HL-60 (cell line): ENCODE results near the gene MTG2.
"Not testable (repeated sequence)": the region's sequence is repeated elsewhere in the genome, so short reads cannot be mapped to it uniquely, and the experiment has no call there.

Experiments
- DNase-seq, 2 experiments: peaks; one replicate each; pipeline ENCODE4 v3.0.0-alpha.2; 2010 to 2020; ENCODE audit warnings: low read depth in 1 of 2, low spot score in 1 of 2
- H3K27ac ChIP-seq: fragments of 250-450 bp; sonication (Bioruptor Pico); replicated peaks from 2 replicates; pipeline ENCODE4 v1.5.1; 2020; ENCODE audit warnings: mild to moderate bottlenecking, moderate library complexity
- H3K27me3 ChIP-seq: fragments of 250-450 bp; sonication (Bioruptor Pico); 2 replicates; pipeline ENCODE4 v1.5.1; 2021; ENCODE audit warnings: mild to moderate bottlenecking, moderate library complexity; ENCODE audit not compliant: insufficient read depth, poor library complexity, severe bottlenecking
- H3K4me3 ChIP-seq: replicated peaks from 2 replicates; pipeline ENCODE4 v1.5.1; 2011; ENCODE audit warnings: mild to moderate bottlenecking, control low read depth, low read length; ENCODE audit not compliant: insufficient read depth
- CTCF ChIP-seq: IDR thresholded peaks from one replicate; pipeline ENCODE4 v1.5.1; 2011; ENCODE audit warnings: low read length, control low read depth, inconsistent platforms; ENCODE audit not compliant: insufficient read depth
- GABPA ChIP-seq: IDR thresholded peaks from 2 replicates; pipeline ENCODE4 v1.6.1; 2012; ENCODE audit warnings: low read depth
- POLR2AphosphoS5 ChIP-seq: IDR thresholded peaks from 2 replicates; pipeline ENCODE4 v1.6.1; 2012; ENCODE audit warnings: low read depth
- SPI1 ChIP-seq: IDR thresholded peaks from 2 replicates; pipeline ENCODE4 v1.6.1; 2012; ENCODE audit warnings: low read depth, mild to moderate bottlenecking, borderline replicate concordance
- TF ChIP-seq, protein P1 (sequence below): IDR thresholded peaks from 2 replicates; pipeline ENCODE4 v1.6.1; 2012; ENCODE audit warnings: low read depth; ENCODE audit not compliant: insufficient replicate concordance

The MTG2 gene

DNA sequence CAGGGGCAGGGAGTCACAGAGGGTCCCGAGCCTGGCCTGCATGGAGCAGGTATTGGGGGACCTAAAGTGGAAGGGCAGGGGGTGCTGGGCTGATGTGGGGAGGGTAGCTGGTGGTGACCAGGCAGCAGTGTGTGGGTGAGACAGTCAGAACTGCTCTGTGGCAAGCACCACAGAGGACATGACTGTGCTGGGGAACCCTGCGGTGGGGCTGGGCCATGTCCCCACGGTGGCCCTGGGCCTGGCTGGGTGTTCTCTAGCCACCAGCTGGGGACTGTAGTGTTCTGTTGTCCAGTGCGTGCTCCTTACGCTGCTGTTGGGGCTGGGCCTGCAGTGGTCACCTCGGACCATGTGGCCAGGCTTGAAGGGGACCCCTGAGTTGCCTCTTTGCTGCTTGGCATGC is 35.7 kb upstream of the MTG2 start:
- Histone ChIP-seq H3K4me3 (no peak overlapping the region), H3K27me3 (no peaks in the 10 kb centered on the region), H3K27ac (no peak overlapping the region)
- DNase-seq: no peak
- no peak for TF ChIP-seq GABPA
- no peak for TF ChIP-seq SPI1
- TF ChIP-seq POLR2AphosphoS5: no peak
- TF ChIP-seq CTCF: no peak
- TF ChIP-seq, protein P1, sequence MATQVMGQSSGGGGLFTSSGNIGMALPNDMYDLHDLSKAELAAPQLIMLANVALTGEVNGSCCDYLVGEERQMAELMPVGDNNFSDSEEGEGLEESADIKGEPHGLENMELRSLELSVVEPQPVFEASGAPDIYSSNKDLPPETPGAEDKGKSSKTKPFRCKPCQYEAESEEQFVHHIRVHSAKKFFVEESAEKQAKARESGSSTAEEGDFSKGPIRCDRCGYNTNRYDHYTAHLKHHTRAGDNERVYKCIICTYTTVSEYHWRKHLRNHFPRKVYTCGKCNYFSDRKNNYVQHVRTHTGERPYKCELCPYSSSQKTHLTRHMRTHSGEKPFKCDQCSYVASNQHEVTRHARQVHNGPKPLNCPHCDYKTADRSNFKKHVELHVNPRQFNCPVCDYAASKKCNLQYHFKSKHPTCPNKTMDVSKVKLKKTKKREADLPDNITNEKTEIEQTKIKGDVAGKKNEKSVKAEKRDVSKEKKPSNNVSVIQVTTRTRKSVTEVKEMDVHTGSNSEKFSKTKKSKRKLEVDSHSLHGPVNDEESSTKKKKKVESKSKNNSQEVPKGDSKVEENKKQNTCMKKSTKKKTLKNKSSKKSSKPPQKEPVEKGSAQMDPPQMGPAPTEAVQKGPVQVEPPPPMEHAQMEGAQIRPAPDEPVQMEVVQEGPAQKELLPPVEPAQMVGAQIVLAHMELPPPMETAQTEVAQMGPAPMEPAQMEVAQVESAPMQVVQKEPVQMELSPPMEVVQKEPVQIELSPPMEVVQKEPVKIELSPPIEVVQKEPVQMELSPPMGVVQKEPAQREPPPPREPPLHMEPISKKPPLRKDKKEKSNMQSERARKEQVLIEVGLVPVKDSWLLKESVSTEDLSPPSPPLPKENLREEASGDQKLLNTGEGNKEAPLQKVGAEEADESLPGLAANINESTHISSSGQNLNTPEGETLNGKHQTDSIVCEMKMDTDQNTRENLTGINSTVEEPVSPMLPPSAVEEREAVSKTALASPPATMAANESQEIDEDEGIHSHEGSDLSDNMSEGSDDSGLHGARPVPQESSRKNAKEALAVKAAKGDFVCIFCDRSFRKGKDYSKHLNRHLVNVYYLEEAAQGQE: no peak

DNA sequence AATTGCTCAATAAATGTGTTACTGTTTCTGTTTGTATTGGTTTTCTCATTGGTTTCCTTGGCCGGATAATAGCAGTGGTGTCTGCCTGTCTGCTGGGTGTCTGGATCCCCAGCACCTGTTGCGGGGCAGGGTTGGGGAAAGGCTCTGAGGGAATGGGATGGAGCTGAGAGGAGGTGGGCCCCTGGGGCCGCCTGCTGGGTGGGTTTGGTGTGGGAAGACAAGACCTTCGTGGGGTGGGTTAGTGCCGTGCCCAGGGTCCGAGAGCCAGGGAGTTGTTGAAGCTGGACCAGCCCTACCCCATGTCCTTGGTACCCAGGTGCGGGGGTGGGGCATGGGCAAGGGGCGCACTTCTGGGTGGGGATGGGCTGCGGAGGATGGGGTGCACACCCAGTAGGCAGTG is 35.3 kb upstream of the MTG2 start:
- no peak overlapping the region for H3K4me3 ChIP-seq
- no peaks in the 10 kb centered on the region for H3K27me3 ChIP-seq
- H3K27ac ChIP-seq: no peak overlapping the region
- DNase-seq: no peak
- TF ChIP-seq POLR2AphosphoS5 (no peak), SPI1 (no peak), CTCF (no peak), GABPA (no peak)
- TF ChIP-seq, protein P1: no peak

DNA sequence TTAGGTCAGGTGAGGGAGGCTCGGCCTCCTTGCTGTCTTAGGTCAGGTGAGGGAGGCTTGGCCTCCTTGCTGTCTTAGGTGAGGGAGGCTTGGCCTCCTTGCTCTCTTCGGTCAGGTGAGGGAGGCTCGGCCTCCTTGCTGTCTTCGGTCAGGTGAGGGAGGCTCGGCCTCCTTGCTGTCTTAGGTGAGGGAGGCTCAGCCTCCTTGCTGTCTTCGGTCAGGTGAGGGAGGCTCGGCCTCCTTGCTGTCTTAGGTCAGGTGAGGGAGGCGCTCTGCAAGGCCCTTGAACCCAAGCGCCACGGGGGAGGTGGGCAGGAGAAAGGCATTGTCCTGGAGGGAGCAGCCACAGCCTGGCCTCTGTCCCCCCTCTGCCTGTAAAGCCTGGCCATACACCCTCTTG is 34.4 kb upstream of the MTG2 start:
- H3K4me3 ChIP-seq, H3K27ac ChIP-seq, H3K27me3 ChIP-seq, DNase-seq: not testable (repeated sequence)

DNA sequence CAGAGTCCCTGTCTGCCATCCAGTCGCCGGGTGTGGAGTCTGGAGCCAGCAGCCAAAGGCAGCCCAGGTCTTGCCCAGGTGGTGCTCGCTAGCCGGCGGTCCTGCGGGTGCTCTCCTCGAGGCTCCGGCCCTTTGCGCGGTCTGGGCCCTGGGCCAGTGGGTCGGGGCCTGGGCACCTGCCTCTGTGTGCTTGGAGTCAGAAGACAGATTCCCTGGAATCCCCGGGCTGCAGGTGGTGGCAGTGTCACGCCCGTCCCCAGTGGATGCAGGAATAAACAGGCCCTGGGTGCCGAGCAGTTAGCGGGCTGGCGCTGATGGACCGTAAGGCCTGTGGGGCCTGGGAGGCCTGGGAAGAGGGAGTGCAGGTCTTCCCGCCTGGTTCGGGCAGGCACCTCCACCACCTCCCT is 33.9 kb upstream of the MTG2 start:
- TF ChIP-seq, protein P1: no peak
- TF ChIP-seq GABPA (no peak), CTCF (no peak), SPI1 (no peak), POLR2AphosphoS5 (no peak)
- H3K27me3 ChIP-seq: no peaks in the 10 kb centered on the region
- no peak for DNase-seq
- H3K4me3 ChIP-seq: no peak overlapping the region
- no peak overlapping the region for H3K27ac ChIP-seq
